Lower lobe of right lung (tissue), 2 donors: ENCODE measurements around the gene FUT4. TPM values are rescaled to one million over a fixed set of nuclear protein-coding genes. Genes with fewer than 3 reads are reported as not detected.

Experiments
- ATAC-seq, 2 donors: fragments of 200-7000 bp; cut with Tn5 transposase; one replicate each; pipeline ENCODE4 v1.9.1; 2020 to 2022; ENCODE audit warnings: mild to moderate bottlenecking in 2 of 2, moderate library complexity in 2 of 2
- DNase-seq: peaks from one replicate; pipeline ENCODE4 v3.0.0-alpha.2; 2020
- H3K27ac ChIP-seq: fragments of 200-600 bp; one replicate; pipeline ENCODE4 v1.8.0; 2022
- H3K27me3 ChIP-seq: fragments of 200-600 bp; one replicate; pipeline ENCODE4 v1.8.0; 2022; ENCODE audit warnings: low read depth
- H3K36me3 ChIP-seq: fragments of 200-600 bp; one replicate; pipeline ENCODE4 v1.8.0; 2022; ENCODE audit warnings: mild to moderate bottlenecking
- H3K4me1 ChIP-seq: fragments of 200-600 bp; one replicate; pipeline ENCODE4 v1.8.0; 2022
- H3K4me3 ChIP-seq: fragments of 200-600 bp; one replicate; pipeline ENCODE4 v1.8.0; 2022; ENCODE audit warnings: mild to moderate bottlenecking
- H3K9me3 ChIP-seq: fragments of 200-600 bp; one replicate; pipeline ENCODE4 v1.8.0; 2022
- CTCF ChIP-seq: fragments of 200-600 bp; IDR thresholded peaks from one replicate; pipeline ENCODE4 v1.8.0; 2022; ENCODE audit warnings: antibody characterized with exemption, mild to moderate bottlenecking
- intact Hi-C: fragments of 100-400 bp; cut with DNase I; formaldehyde crosslinking; loops from one replicate; pipeline ENCODE4 v1.11.0; 2022
- total RNA-seq: library from RNA; stranded (reverse); fragmentation: NEBNext Ultra II Directional; extraction: Animal tissue kit (Norgen Biotek cat#: 25700); gene quantifications from one replicate; pipeline ENCODE4 v1.2.1, GENCODE V29; 2021
- donor health status: DM: no; HTN: yes; CAD: no; lungs with severe emphysema.

Gene FUT4
- total RNA-seq, 1 donor from 2014 or later, result 7.1 TPM

DNA sequence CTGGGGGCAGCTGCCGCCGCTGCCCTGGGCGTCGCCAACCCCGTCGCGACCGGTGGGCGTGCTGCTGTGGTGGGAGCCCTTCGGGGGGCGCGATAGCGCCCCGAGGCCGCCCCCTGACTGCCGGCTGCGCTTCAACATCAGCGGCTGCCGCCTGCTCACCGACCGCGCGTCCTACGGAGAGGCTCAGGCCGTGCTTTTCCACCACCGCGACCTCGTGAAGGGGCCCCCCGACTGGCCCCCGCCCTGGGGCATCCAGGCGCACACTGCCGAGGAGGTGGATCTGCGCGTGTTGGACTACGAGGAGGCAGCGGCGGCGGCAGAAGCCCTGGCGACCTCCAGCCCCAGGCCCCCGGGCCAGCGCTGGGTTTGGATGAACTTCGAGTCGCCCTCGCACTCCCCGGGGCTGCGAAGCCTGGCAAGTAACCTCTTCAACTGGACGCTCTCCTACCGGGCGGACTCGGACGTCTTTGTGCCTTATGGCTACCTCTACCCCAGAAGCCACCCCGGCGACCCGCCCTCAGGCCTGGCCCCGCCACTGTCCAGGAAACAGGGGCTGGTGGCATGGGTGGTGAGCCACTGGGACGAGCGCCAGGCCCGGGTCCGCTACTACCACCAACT, 1.0 kb downstream of the FUT4 start:
- peak; percentile 2 to 5 for ATAC-seq
- H3K9me3 ChIP-seq, result no peaks in the 10 kb centered on the region
- H3K4me3 ChIP-seq, result peak overlapping the region; percentile 73
- peaks cover 39% of the 10 kb centered on the region for H3K4me1 ChIP-seq
- peak overlapping the region; percentile 100 for H3K27ac ChIP-seq
- DNase-seq, result peak; percentile 60
- no peaks in the 10 kb centered on the region for H3K36me3 ChIP-seq
- intact Hi-C loops, result no loop called here
- H3K27me3 ChIP-seq, result no peaks in the 10 kb centered on the region
- no peak for TF ChIP-seq CTCF

GRCh38 chr11:94545264-94546161, 1.8 kb downstream of the FUT4 start:
- peak overlapping the region; percentile 73 for H3K4me3 ChIP-seq
- H3K27me3 ChIP-seq, result no peaks in the 10 kb centered on the region
- no peak for TF ChIP-seq CTCF
- H3K4me1 ChIP-seq, result peaks cover 39% of the 10 kb centered on the region
- H3K27ac ChIP-seq, result peak overlapping the region; percentile 100
- no peaks in the 10 kb centered on the region for H3K9me3 ChIP-seq
- ATAC-seq (no peak), DNase-seq (peak; percentile 63)
- intact Hi-C loops, result no loop called here
- H3K36me3 ChIP-seq, result no peaks in the 10 kb centered on the region

GRCh38 chr11:94546162-94546470, 2.4 kb downstream of the FUT4 start:
- H3K9me3 ChIP-seq, result no peaks in the 10 kb centered on the region
- H3K27me3 ChIP-seq, result no peaks in the 10 kb centered on the region
- TF ChIP-seq CTCF, result no peak
- DNase-seq (no peak), ATAC-seq (no peak)
- intact Hi-C loops, result no loop called here
- H3K36me3 ChIP-seq, result no peaks in the 10 kb centered on the region
- H3K4me1 ChIP-seq, result peaks cover 39% of the 10 kb centered on the region
- peak overlapping the region; percentile 73 for H3K4me3 ChIP-seq
- no peak overlapping the region for H3K27ac ChIP-seq

DNA sequence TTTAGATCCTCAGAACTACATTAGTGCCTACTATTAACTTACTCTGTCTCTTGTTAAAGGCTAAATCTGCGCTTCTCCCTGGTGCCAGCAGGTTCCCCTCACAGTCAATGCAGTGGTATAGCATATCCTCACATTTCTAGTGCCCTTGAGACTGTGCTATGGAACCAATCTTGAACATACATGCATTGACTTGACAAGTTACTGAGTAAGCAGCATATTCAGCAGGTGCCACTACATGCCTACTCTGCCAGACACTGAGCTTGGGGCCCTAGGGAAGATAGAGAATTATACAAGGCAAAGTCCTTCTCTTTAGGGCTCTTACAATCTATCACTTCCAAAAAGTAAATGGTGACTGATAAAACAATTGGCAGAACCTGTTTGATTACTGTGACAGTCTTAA, 3.2 kb downstream of the FUT4 start:
- H3K27ac ChIP-seq, result no peak overlapping the region
- H3K4me3 ChIP-seq, result peak overlapping the region; percentile 4
- intact Hi-C loops, result no loop called here
- H3K9me3 ChIP-seq, result no peaks in the 10 kb centered on the region
- H3K36me3 ChIP-seq, result no peaks in the 10 kb centered on the region
- TF ChIP-seq CTCF, result no peak
- H3K4me1 ChIP-seq, result peaks cover 39% of the 10 kb centered on the region
- ATAC-seq (no peak), DNase-seq (no peak)
- H3K27me3 ChIP-seq, result no peaks in the 10 kb centered on the region

- DNase-seq, result no peak
- Histone ChIP-seq H3K36me3 (no peaks in the 10 kb centered on the region), H3K27me3 (no peaks in the 10 kb centered on the region), H3K4me3 (no peak overlapping the region), H3K4me1 (peaks cover 32% of the 10 kb centered on the region), H3K27ac (no peak overlapping the region), H3K9me3 (no peaks in the 10 kb centered on the region)
- no peak for ATAC-seq
- TF ChIP-seq CTCF, result no peak
- intact Hi-C loops, result no loop called here
These were observed 5.4 kb downstream of the FUT4 start for GRCh38 chr11:94549146-94549545.
